ENCODE data around the gene LY6G6D. TPM values are rescaled to one million over a fixed set of nuclear protein-coding genes. Genes with fewer than 3 reads are reported as not detected.
A peak's percentile ranks its signal among the peaks of the same experiment; 100 is the strongest.

The LY6G6D gene
- total RNA-seq, 1 donor from 2014 or later: not detected

- no peak for DNase-seq (ENCODE audit: low spot score in 2 of 2)
- Histone ChIP-seq H3K27ac (no peak overlapping the region), H3K4me1 (peaks cover 2 to 5% of the 10 kb centered on the region in 2 donors), H3K4me3 (no peak overlapping the region), H3K27me3 (no peaks in the 10 kb centered on the region), H3K36me3 (peaks cover 18 to 28% of the 10 kb centered on the region in 2 donors), H3K9me3 (no peaks in the 10 kb centered on the region)
- intact Hi-C loops (cut with DNase I): loop anchor here (5.0 kb wide), 2 partner anchors 89 to 269 kb away; no protein-coding TSS in a partner anchor
- TF ChIP-seq CTCF (IDR thresholded peaks at IDR 0.05): no peak
Measured at GRCh38 chr6:31683591-31683990, 31.6 kb upstream of the LY6G6D start.

GRCh38 chr6:31686483-31686882 is 28.7 kb upstream of the LY6G6D start:
- Histone ChIP-seq H3K9me3 (no peaks in the 10 kb centered on the region), H3K4me1 (peaks cover 0 to 2% of the 10 kb centered on the region in 2 donors), H3K27ac (no peak overlapping the region), H3K27me3 (no peaks in the 10 kb centered on the region), H3K36me3 (peaks cover 46 to 57% of the 10 kb centered on the region in 2 donors), H3K4me3 (no peak overlapping the region)
- intact Hi-C loops (cut with DNase I): no loop called here
- DNase-seq (ENCODE audit: low spot score in 2 of 2): no peak
- no peak for TF ChIP-seq CTCF (IDR thresholded peaks at IDR 0.05)

GRCh38 chr6:31687321-31687720 is 27.8 kb upstream of the LY6G6D start:
- H3K27me3 ChIP-seq: no peaks in the 10 kb centered on the region
- no peak overlapping the region for H3K4me3 ChIP-seq
- intact Hi-C loops (cut with DNase I): no loop called here
- no peaks in the 10 kb centered on the region for H3K9me3 ChIP-seq
- no peak for DNase-seq (ENCODE audit: low spot score in 2 of 2)
- peaks cover 54 to 64% of the 10 kb centered on the region in 2 donors for H3K36me3 ChIP-seq
- no peak for TF ChIP-seq CTCF (IDR thresholded peaks at IDR 0.05)
- H3K4me1 ChIP-seq: no peaks in the 10 kb centered on the region
- H3K27ac ChIP-seq: no peak overlapping the region

GRCh38 chr6:31687860-31688693 is 27.1 kb upstream of the LY6G6D start:
- intact Hi-C loops (cut with DNase I): no loop called here
- Histone ChIP-seq H3K4me1 (no peaks in the 10 kb centered on the region), H3K36me3 (peaks cover 62 to 72% of the 10 kb centered on the region in 2 donors), H3K27me3 (no peaks in the 10 kb centered on the region), H3K9me3 (no peaks in the 10 kb centered on the region), H3K27ac (no peak overlapping the region), H3K4me3 (no peak overlapping the region)
- TF ChIP-seq CTCF (IDR thresholded peaks at IDR 0.05): no peak
- DNase-seq (ENCODE audit: low spot score in 2 of 2): no peak

- TF ChIP-seq CTCF (IDR thresholded peaks at IDR 0.05): peak in 1 of 3 experiments; percentile 14
- H3K27ac ChIP-seq: no peak overlapping the region
Measured at GRCh38 chr6:31689249-31690110, 25.7 kb upstream of the LY6G6D start.

More at GRCh38 chr6:31689249-31690110, 25.7 kb upstream of the LY6G6D start:
- Histone ChIP-seq H3K36me3 (peaks cover 63 to 81% of the 10 kb centered on the region in 2 donors), H3K4me3 (no peak overlapping the region), H3K27me3 (no peaks in the 10 kb centered on the region), H3K9me3 (no peaks in the 10 kb centered on the region), H3K4me1 (no peaks in the 10 kb centered on the region)
- no peak for DNase-seq (ENCODE audit: low spot score in 2 of 2)
- intact Hi-C loops (cut with DNase I): no loop called here

Data from ascending aorta (tissue), 2 donors.